Cardiac septum (tissue), 1 donor: ENCODE results near the gene FAM50B. TPM values are rescaled to one million over a fixed set of nuclear protein-coding genes. Genes with fewer than 3 reads are reported as not detected.

Source experiments
- DNase-seq: peaks from one replicate; pipeline ENCODE4 v3.0.0-alpha.2; 2020; ENCODE audit warnings: low spot score
- intact Hi-C: fragments of 100-400 bp; cut with DNase I; formaldehyde crosslinking; loops from one replicate; pipeline ENCODE4 v1.14.0; 2022
- long read RNA-seq: library from polyadenylated mRNA; unstranded; transcript quantifications from one replicate; pipeline ENCODE4 v2.0.0, GENCODE V29; 2021
- total RNA-seq: library from RNA; stranded (reverse); fragmentation: NEBNext Ultra II Directional; extraction: Animal tissue kit (Norgen Biotek cat#: 25700); gene quantifications from one replicate; pipeline ENCODE4 v1.2.1, GENCODE V29; 2021
- donor health status: DM: no; HTN: no; CAD: no.

The FAM50B gene, protein sequence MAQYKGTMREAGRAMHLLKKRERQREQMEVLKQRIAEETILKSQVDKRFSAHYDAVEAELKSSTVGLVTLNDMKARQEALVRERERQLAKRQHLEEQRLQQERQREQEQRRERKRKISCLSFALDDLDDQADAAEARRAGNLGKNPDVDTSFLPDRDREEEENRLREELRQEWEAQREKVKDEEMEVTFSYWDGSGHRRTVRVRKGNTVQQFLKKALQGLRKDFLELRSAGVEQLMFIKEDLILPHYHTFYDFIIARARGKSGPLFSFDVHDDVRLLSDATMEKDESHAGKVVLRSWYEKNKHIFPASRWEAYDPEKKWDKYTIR
- 18.2 TPM for total RNA-seq
- long read RNA-seq, transcript FAM50B-203 (2 exons, 1,643 nt), result major isoform, 24 of 44 reads
- long read RNA-seq, transcript FAM50B-202 (1 exons, 1,935 nt), result minor isoform, 20 of 44 reads
- long read RNA-seq, partial matches to known transcripts, result 0 of 44 reads
- long read RNA-seq, other reads (novel, unspliced or antisense), result 0 of 44 reads

- DNase-seq, result peak; percentile 97
- intact Hi-C loops, result loop anchor here (10.0 kb wide), 1 partner anchor 146 kb away; no protein-coding TSS in a partner anchor
These were observed at the start of gene FAM50B for GRCh38 chr6:3848925-3849605. FAM50B (plus strand) TSS chr6:3849373; CDS start chr6:3849812, 439 bp downstream.

DNA sequence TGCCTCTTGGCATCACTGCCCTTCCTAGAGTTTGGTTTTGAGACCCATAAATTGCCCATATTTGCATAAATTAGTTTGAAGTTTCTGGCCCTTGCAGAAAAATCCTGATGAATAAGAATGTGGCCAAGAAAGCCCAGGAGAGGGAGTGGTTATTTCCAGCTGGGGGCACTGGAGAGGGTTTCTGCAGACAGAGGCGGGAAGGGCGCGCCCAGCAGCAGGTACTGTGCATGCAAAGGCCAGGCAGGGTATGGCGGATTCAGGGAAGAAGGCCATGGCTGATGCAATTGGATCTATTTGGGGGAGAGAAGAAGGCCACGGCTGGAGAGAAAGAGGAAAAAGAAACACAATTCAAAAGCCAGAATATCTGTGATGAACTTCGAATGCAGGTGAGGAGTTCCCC, 49.5 kb upstream of the FAM50B start:
- DNase-seq, result no peak
- intact Hi-C loops, result no loop called here

GRCh38 chr6:3800850-3801591, 48.2 kb upstream of the FAM50B start:
- intact Hi-C loops, result no loop called here
- DNase-seq, result no peak

GRCh38 chr6:3801960-3802359, 47.2 kb upstream of the FAM50B start:
- intact Hi-C loops, result no loop called here
- no peak for DNase-seq

DNA sequence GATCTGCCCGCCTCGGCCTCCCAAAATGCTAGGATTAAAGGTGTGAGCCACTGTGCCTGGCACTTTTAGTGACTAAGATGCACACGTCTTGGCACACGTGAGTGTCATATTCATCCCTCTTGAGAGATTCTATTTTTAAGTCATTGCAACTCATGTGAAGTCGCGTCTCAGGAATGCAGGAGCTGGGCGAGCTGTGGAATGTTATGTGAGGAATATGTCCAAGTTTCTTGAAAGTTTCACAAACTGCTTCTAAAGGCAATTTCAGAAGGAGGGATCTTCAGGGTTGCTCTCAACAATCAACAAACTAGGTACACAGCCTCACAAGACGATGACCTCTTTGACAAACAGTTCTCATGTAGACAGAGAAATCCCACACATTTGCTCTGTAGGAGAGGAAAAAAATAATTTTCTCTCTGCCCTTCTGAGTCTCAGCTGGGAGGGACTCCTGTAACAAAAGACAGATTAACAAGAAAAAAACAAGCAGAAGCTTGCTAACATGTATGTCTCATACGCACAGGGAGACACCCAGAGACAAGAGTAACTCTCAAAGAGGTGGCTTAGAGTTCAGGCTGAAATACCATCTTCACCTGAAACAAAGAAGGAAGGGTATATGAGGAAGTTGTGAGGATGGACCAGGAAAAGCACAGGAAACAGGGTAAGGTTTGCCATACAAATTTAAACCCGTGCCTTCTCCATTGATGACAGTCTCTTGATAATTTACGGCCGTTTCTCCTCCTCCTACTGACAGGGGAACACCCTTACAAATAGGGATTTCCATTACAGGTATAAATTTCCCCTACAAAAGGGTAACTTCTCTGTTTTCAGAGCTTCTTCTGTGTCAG, 45.3 kb upstream of the FAM50B start:
- DNase-seq, result no peak
- intact Hi-C loops, result no loop called here

- no peak for DNase-seq
- intact Hi-C loops, result no loop called here
These were observed 44.2 kb upstream of the FAM50B start for GRCh38 chr6:3804964-3805363.

DNA sequence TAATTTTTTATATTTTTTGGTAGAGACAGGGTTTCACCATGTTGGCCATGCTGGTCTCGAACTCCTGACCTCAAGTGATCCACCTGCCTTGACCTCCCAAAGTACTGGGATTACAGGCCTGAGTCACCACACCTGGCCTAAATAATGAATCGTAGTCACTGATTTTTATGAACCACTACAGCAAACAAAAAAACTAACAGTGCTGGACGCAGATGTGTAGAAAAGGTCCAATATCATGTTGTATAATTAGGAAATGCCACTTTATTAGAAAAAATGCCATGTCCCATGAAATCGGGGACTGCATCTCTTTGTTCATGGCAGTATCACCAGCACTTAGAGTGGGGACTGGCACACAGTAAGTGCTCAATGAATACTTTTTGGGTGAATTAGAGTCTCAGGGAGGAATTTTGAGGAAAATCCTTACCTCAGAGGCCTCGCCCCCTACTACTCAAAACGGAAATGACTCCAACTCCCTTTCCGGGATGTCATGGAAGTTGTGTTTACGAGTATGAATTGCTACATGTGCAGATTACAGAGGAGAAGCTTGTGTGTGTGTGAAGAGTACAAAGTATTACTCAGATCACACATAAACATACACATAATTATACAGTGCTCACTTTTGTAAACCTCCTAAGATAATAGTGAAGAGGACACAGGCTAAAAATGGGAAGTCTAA, 43.6 kb upstream of the FAM50B start:
- DNase-seq, result no peak

GRCh38 chr6:3806169-3806922, 42.8 kb upstream of the FAM50B start:
- no peak for DNase-seq
- intact Hi-C loops, result no loop called here

More for the DNA sequence above, 43.6 kb upstream of the FAM50B start:
- intact Hi-C loops, result no loop called here

DNA sequence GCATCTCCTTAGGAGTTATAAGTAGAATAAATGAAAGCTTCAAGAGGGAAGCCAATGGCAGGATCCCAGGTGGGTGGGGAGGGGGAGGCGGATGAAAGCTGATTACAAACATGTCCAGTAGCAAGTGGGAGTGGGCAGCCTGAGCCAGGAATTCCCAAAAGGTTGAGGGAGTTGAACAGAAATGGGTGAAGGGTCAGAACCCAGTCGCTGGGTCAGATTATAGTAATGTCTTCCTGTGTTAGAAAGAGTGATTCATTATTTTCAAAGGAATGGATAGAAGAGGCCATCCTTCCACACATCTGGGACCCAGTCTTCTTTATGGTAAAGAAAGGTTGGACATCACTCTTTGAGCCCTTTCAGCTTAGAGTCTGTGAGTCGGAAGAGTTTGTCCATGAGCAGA, 41.0 kb upstream of the FAM50B start:
- DNase-seq, result no peak
- intact Hi-C loops, result no loop called here

GRCh38 chr6:3808759-3809514, 40.2 kb upstream of the FAM50B start:
- intact Hi-C loops, result no loop called here
- no peak for DNase-seq

DNA sequence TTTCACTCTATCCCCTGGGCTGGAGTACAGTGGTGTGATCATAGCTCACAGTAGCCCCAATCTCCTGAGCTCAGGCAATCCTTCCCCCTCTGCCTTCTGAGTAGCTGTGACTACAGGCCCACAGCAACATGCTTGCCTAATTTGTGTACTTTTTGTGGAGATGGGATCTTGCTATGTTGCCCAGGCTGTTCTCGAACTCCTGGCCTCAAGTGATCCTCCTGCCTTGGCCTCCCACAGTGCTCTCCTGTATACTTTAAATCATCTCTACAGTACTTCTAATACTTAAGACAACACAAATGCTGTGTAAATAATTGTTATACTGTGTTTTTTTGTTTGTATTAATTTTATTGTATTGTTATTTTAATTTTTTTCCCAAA, 39.7 kb upstream of the FAM50B start:
- intact Hi-C loops, result no loop called here
- DNase-seq, result no peak

GRCh38 chr6:3809982-3810381, 39.2 kb upstream of the FAM50B start:
- intact Hi-C loops, result loop anchor here (5.0 kb wide), 1 partner anchor 58 kb away; the partner anchor contains the start of gene PXDC1

GRCh38 chr6:3811191-3811590, 38.0 kb upstream of the FAM50B start:
- intact Hi-C loops, result loop anchor here (5.0 kb wide), 1 partner anchor 59 kb away; the partner anchor contains the start of gene PXDC1
- no peak for DNase-seq

More at GRCh38 chr6:3809982-3810381, 39.2 kb upstream of the FAM50B start:
- no peak for DNase-seq

DNA sequence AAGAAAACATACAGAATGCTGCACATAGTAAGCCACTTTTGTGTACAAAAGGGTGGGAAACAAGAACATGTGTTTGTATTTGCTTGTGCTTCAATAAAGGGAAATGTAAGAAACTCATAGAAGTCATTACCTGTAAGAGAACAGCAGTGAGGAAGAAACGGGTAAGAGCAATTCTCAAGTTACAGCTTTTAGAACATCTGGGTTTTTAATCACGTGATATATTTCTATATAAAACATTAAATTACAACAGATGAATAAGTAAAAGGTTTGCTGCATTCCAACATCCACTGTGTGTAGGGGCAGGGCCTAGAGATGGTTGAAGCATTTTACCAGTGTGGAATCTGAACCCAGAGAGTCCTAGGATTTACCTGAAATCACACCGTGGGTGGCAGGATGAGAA, 36.6 kb upstream of the FAM50B start:
- no peak for DNase-seq
- intact Hi-C loops, result loop anchor here (5.0 kb wide), 1 partner anchor 60 kb away; the partner anchor contains the start of gene PXDC1

- DNase-seq, result peak; percentile 92
- intact Hi-C loops, result loop anchor here (1.0 to 5.0 kb wide), 2 partner anchors 12 to 61 kb away; partner anchors contain the start of gene PXDC1
These were observed 35.9 kb upstream of the FAM50B start for GRCh38 chr6:3813150-3813780.

GRCh38 chr6:3813918-3814317, 35.3 kb upstream of the FAM50B start:
- intact Hi-C loops, result loop anchor here (1.0 to 5.0 kb wide), 2 partner anchors 11 to 62 kb away; partner anchors contain the start of gene PXDC1
- DNase-seq, result no peak
